ENCODE results near the gene GRM8.
"Not testable (repeated sequence)": the region's sequence is repeated elsewhere in the genome, so short reads cannot be mapped to it uniquely, and the experiment has no call there.

GRM8 gene

GRCh38 chr7:126682176-126682575 is 570.6 kb downstream of the GRM8 start:
- H3K9me3 ChIP-seq = no peaks in the 10 kb centered on the region
- H3K4me3 ChIP-seq (ENCODE audit: low read depth, low read length) = no peak overlapping the region
- TF ChIP-seq, protein P1, sequence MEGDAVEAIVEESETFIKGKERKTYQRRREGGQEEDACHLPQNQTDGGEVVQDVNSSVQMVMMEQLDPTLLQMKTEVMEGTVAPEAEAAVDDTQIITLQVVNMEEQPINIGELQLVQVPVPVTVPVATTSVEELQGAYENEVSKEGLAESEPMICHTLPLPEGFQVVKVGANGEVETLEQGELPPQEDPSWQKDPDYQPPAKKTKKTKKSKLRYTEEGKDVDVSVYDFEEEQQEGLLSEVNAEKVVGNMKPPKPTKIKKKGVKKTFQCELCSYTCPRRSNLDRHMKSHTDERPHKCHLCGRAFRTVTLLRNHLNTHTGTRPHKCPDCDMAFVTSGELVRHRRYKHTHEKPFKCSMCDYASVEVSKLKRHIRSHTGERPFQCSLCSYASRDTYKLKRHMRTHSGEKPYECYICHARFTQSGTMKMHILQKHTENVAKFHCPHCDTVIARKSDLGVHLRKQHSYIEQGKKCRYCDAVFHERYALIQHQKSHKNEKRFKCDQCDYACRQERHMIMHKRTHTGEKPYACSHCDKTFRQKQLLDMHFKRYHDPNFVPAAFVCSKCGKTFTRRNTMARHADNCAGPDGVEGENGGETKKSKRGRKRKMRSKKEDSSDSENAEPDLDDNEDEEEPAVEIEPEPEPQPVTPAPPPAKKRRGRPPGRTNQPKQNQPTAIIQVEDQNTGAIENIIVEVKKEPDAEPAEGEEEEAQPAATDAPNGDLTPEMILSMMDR (IDR thresholded peaks at IDR 0.05; ENCODE audit: low read depth, low read length) = no peak
- H3K27me3 ChIP-seq = no peaks in the 10 kb centered on the region
- DNase-seq = no peak
- H3K4me1 ChIP-seq = no peaks in the 10 kb centered on the region
- H3K36me3 ChIP-seq = no peaks in the 10 kb centered on the region

DNA sequence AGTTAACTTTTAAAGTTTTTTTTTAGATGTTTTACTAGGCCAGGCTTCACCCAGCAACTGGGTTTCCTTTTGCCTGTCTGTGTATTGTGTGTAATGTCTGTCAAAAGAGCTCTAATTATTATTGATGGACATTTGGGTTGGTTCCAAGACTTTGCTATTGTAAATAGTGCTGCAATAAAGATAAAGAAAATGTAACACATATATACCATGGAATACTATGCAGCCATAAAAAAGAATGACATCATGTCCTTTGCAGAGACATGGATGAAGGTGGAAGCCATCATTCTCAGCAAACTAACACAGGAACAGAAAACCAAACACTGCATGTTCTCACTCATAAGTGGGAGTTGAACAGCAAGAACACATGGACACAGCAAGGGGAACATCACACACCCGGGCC is 584.0 kb downstream of the GRM8 start:
- not testable (repeated sequence) for H3K4me1 ChIP-seq; H3K36me3 ChIP-seq; H3K4me3 ChIP-seq (ENCODE audit: low read depth, low read length); DNase-seq; H3K27me3 ChIP-seq; H3K9me3 ChIP-seq

DNA sequence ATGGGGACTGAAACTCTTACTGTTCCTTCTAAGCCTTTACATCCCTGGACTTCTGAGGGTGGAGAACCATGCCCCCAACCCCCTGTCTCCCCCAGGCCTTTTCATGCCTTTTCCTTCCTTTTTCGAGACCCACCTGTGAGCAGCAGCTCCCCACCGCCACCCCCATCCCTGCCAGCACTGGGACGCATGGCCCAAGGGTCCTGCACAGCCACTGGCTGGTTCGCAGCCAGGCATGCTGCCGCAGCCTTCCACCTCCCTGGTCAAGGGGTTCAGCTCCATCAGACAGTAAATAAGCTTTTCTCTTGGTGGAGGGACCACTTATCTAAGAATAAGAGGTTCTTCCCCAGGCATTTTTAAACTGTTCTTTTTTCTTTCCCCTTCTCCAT is 584.4 kb downstream of the GRM8 start:
- no peaks in the 10 kb centered on the region for H3K36me3 ChIP-seq
- no peaks in the 10 kb centered on the region for H3K4me1 ChIP-seq
- no peak overlapping the region for H3K4me3 ChIP-seq (ENCODE audit: low read depth, low read length)
- TF ChIP-seq, protein P1 (IDR thresholded peaks at IDR 0.05; ENCODE audit: low read depth, low read length) = no peak
- no peak for DNase-seq
- H3K9me3 ChIP-seq = no peaks in the 10 kb centered on the region
- no peaks in the 10 kb centered on the region for H3K27me3 ChIP-seq

- H3K4me1 ChIP-seq = no peaks in the 10 kb centered on the region
- H3K36me3 ChIP-seq = no peaks in the 10 kb centered on the region
- no peak for DNase-seq
- no peaks in the 10 kb centered on the region for H3K9me3 ChIP-seq
- no peaks in the 10 kb centered on the region for H3K27me3 ChIP-seq
- TF ChIP-seq, protein P1 (IDR thresholded peaks at IDR 0.05; ENCODE audit: low read depth, low read length) = no peak
- no peak overlapping the region for H3K4me3 ChIP-seq (ENCODE audit: low read depth, low read length)
Measured at GRCh38 chr7:126667742-126668366, 584.9 kb downstream of the GRM8 start.

DNA sequence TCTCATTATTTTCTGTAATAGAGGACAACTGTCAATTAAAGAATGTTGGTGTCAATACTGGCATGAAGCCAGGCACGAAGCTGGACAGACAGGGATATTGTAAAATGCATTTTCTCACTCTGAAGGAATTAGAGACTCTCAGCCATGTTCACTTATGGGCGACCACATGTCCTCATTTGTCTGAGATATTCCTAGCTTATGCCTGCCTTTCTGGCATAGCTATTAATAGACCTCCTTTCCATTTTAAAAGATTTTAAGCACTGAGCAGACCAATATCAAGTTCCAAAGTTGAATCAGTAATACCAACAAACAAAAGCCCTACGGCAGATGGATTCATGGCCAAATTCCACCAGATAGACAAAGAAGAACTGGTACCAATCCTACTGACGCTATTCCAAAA is 589.9 kb downstream of the GRM8 start:
- TF ChIP-seq, protein P1 (IDR thresholded peaks at IDR 0.05; ENCODE audit: low read depth, low read length) = no peak
- H3K27me3 ChIP-seq = no peaks in the 10 kb centered on the region
- H3K9me3 ChIP-seq = no peaks in the 10 kb centered on the region
- H3K4me3 ChIP-seq (ENCODE audit: low read depth, low read length) = no peak overlapping the region
- H3K4me1 ChIP-seq = no peaks in the 10 kb centered on the region
- no peaks in the 10 kb centered on the region for H3K36me3 ChIP-seq
- no peak for DNase-seq

GRCh38 chr7:126659124-126659523 is 593.6 kb downstream of the GRM8 start:
- Histone ChIP-seq H3K4me3 (ENCODE audit: low read depth, low read length) (no peak overlapping the region), H3K4me1 (no peaks in the 10 kb centered on the region), H3K27me3 (no peaks in the 10 kb centered on the region), H3K9me3 (no peaks in the 10 kb centered on the region), H3K36me3 (no peaks in the 10 kb centered on the region)
- DNase-seq = no peak
- TF ChIP-seq, protein P1 (IDR thresholded peaks at IDR 0.05; ENCODE audit: low read depth, low read length) = no peak

DNA sequence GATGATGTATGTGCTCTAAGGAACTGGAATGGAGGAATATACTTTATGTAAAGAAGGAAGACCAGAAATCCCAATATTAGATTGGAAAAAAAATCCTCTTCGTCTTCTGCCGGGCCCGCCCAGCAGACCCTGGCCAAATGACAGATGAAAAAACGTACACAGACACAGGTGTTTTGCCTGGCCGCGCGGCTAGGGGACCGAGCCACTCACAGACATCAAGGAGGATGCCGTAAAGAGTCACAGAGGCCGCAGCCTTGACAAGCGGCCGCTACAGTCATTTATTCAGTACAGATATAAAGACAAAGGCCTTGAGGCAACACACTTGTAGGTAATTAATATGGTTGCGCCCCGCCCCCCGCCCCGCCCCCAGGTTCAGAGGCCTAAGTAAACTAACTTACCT is 594.1 kb downstream of the GRM8 start:
- no peak for DNase-seq
- TF ChIP-seq, protein P1 (IDR thresholded peaks at IDR 0.05; ENCODE audit: low read depth, low read length) = no peak
- H3K27me3 ChIP-seq = no peaks in the 10 kb centered on the region

More for the DNA sequence above, 594.1 kb downstream of the GRM8 start:
- Histone ChIP-seq H3K4me3 (ENCODE audit: low read depth, low read length) (no peak overlapping the region), H3K36me3 (no peaks in the 10 kb centered on the region), H3K9me3 (no peaks in the 10 kb centered on the region), H3K4me1 (no peaks in the 10 kb centered on the region)

Measured in BE2C (cell line).